LNCaP clone FGC (cell line): ENCODE data around the gene CD2.

Experiments used
- DNase-seq: peaks from one replicate; pipeline ENCODE4 v3.0.0-alpha.2; 2011; ENCODE audit warnings: low read depth
- H3K4me3 ChIP-seq: 2 replicates; pipeline ENCODE4 v1.5.1; 2011; ENCODE audit warnings: mild to moderate bottlenecking, low read depth, low read length, control low read depth
- CTCF ChIP-seq: IDR thresholded peaks from 2 replicates; pipeline ENCODE4 v1.5.1; 2012; ENCODE audit warnings: mild to moderate bottlenecking; ENCODE audit not compliant: control insufficient read depth, insufficient read depth; ENCODE audit errors: extremely low read depth

Gene CD2

DNA sequence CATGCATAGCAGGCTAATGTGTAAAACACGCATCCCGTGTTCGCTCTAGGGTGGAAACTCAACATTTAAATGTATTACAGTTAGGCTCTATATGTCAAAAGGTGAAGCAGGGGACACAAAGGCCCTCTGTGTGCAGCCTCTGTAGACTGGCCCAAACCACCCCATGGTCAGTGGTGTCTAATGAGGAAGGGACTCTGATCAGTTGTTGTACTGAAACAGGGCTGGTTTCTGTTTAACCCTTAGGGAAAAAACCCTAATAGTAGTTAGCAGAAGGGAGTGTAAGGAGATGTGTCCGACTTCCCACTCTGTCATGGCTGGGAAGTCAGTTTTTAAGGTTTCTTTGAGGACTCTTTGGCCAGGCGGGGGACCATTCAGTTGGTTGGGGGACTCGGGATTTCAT, 21.5 kb upstream of the CD2 start:
- TF ChIP-seq CTCF = no peak
- no peak for DNase-seq
- H3K4me3 ChIP-seq = no peak overlapping the region

GRCh38 chr1:116733476-116734365, 20.5 kb upstream of the CD2 start:
- no peak overlapping the region for H3K4me3 ChIP-seq
- no peak for DNase-seq
- TF ChIP-seq CTCF = no peak

DNA sequence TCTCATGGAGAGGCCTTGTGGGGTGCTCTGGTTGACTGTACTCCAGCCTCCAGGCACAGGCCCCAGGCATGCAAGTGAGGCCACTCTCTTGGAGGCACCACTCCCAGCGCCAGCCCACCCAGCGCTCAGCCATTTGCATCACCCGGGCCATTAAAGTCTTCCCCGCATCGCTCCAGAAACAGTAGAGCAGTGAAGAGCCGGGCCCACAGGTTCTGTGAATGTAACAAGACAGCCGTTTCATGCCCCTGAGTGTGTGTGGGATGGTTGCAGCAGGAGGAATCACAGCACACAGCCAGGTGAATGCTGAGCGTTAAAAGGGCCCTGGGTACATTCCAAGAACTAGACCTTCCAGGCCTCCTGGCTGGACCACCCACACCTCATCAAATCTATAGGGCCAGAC, 19.0 kb upstream of the CD2 start:
- no peak for DNase-seq
- no peak overlapping the region for H3K4me3 ChIP-seq
- no peak for TF ChIP-seq CTCF

- DNase-seq = peak; percentile 7
- no peak overlapping the region for H3K4me3 ChIP-seq
- TF ChIP-seq CTCF = peak; percentile 96
These were observed 17.0 kb upstream of the CD2 start for GRCh38 chr1:116737020-116737854.

GRCh38 chr1:116737855-116738321, 16.3 kb upstream of the CD2 start:
- no peak for TF ChIP-seq CTCF
- no peak overlapping the region for H3K4me3 ChIP-seq
- DNase-seq = no peak

DNA sequence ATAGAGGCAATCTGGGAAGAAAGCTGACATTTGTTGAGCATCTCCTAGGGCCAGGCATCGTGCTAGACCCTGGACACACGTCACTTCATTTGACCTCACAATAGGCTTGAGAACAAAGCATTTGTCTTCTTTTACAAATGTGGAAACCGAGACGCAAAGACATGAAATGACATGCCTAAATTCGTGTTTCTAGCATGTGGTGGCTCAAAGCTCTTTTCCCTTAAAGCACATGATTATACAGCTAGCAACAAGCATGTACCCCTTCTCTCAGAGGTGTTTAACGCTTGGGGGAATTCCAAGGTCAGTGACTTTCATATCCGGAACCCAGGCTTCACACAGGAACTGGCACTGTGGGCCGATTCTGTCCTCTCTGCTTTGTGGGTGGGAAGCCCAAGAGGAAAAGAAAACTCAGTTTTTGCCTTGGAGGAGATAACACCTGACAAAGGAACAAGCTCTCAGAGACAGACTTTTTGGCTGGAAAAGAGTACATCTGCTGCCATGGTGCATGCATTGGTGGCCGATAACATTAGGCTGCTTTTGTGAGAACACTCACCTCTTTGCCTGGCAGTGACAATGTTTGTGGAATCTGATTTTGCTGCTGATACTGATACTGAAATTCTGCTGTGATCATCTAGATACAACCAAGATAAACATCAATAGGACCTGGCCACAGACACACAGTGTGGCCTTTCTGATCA, 15.4 kb upstream of the CD2 start:
- H3K4me3 ChIP-seq = no peak overlapping the region
- DNase-seq = no peak
- no peak for TF ChIP-seq CTCF
